MCF 10A (cell line): Measurements from ENCODE around the gene DYNC2I2. TPM values are rescaled to one million over a fixed set of nuclear protein-coding genes. Genes with fewer than 3 reads are reported as not detected.
A peak's percentile ranks its signal among the peaks of the same experiment; 100 is the strongest.
"Not testable (repeated sequence)": the region's sequence is repeated elsewhere in the genome, so short reads cannot be mapped to it uniquely, and the experiment has no call there.

Experiments used
- BruUV-seq: library from RNA; stranded (reverse); fragments of 400-500 nt; replicated peaks from 2 replicates; lab custom pipeline; 2021; lab: Mats Ljungman, UMichigan
- CTCF ChIA-PET: fragments of 300-600 bp; sonication (Branson Sonifier 250); formaldehyde crosslinking; extraction: SDS; loops from one replicate; lab custom pipeline; 2021; ENCODE audit warnings: antibody characterized with exemption, inconsistent platforms; lab: Yijun Ruan, JAX
- POLR2A ChIA-PET: fragments of 300-600, 350-650 bp; sonication (Branson Sonifier 250); formaldehyde crosslinking; extraction: SDS; loops from one replicate; lab custom pipeline; 2020; ENCODE audit warnings: antibody characterized with exemption, inconsistent platforms; lab: Yijun Ruan, JAX
- DNase-seq: peaks from one replicate; pipeline ENCODE4 v3.0.0-alpha.2; 2018; ENCODE audit not compliant: unreplicated experiment
- H3K27ac Mint-ChIP-seq: one replicate; pipeline ENCODE4 v1.8.0; 2022; ENCODE audit warnings: mild to moderate bottlenecking, low read depth, mixed read lengths; ENCODE audit not compliant: unreplicated experiment
- H3K27me3 Mint-ChIP-seq: one replicate; pipeline ENCODE4 v1.8.0; 2022; ENCODE audit warnings: mixed read lengths; ENCODE audit not compliant: insufficient read depth, unreplicated experiment
- H3K36me3 Mint-ChIP-seq: one replicate; pipeline ENCODE4 v1.8.0; 2022; ENCODE audit warnings: mild to moderate bottlenecking, moderate library complexity, mixed read lengths; ENCODE audit not compliant: insufficient read depth, unreplicated experiment
- H3K4me1 Mint-ChIP-seq: one replicate; pipeline ENCODE4 v1.8.0; 2022; ENCODE audit warnings: mixed read lengths; ENCODE audit not compliant: insufficient read depth, unreplicated experiment
- H3K4me3 Mint-ChIP-seq: one replicate; pipeline ENCODE4 v1.8.0; 2022; ENCODE audit warnings: mild to moderate bottlenecking, moderate library complexity, mixed read lengths; ENCODE audit not compliant: unreplicated experiment
- H3K9me3 Mint-ChIP-seq: one replicate; pipeline ENCODE4 v1.8.0; 2022; ENCODE audit warnings: mixed read lengths; ENCODE audit not compliant: unreplicated experiment
- intact Hi-C: fragments of 100-400 bp; cut with micrococcal nuclease; formaldehyde crosslinking; loops from 2 replicates; pipeline ENCODE4 v1.14.1; 2022
- total RNA-seq: library from RNA; stranded (reverse); gene quantifications from 2 replicates; pipeline ENCODE4 v1.2.3, GENCODE V29; 2022
- TF ChIP-seq, protein P1 (sequence below): fragments of 200-600 bp; IDR thresholded peaks from one replicate; pipeline ENCODE4 v1.8.0; 2022; ENCODE audit warnings: antibody characterized with exemption, mild to moderate bottlenecking; ENCODE audit not compliant: unreplicated experiment

The DYNC2I2 gene
- total RNA-seq, 1 experiment from 2014 or later = 43.7 TPM

DNA sequence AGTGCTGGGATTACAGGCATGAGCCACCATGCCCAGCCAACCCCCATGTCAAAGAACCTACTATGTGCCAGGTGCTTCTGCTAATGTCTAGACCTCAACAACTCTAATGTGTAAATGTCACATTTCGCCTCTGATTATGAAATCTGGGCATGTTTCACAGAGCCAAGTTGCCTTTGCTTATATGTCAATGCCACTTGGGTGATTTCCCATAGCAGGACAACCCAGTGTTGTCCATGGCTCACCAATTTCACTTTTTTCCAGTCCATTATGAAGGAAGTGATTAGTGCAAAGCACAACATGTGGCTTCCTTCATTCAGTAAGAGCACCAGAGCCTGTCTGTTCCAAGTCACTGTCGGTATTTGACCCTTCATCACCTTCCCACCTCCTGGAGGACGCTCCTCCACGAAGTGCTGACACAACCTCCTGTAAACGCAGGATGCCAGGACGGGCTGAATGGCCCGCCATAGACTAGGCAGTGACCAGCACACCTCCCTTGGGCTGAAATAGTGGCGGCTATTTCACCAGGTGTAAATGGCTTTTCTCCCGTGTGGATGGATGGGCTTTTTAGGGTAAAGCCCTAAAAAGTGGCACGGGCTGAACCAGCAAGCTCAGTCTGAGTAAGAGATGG is 44.7 kb upstream of the DYNC2I2 start:
- H3K36me3 Mint-ChIP-seq = peaks cover 33% of the 10 kb centered on the region
- H3K4me3 Mint-ChIP-seq = peak overlapping the region; percentile 70
- intact Hi-C loops = no loop called here

GRCh38 chr9:128699096-128699795 is 42.6 kb upstream of the DYNC2I2 start:
- H3K4me1 Mint-ChIP-seq, DNase-seq, BruUV-seq, H3K27ac Mint-ChIP-seq, H3K9me3 Mint-ChIP-seq, intact Hi-C loops, H3K4me3 Mint-ChIP-seq, H3K27me3 Mint-ChIP-seq: not testable (repeated sequence)
- peaks cover 54% of the 10 kb centered on the region for H3K36me3 Mint-ChIP-seq
- ChIA-PET CTCF (interaction anchor here (0.7 kb wide), 1 partner anchor 229 kb away, joined by 4 read pairs; no protein-coding TSS in a partner anchor), POLR2A (interaction anchor here (0.7 to 1.1 kb wide), 3 partner anchors 10 to 399 kb away, joined by 3 read pairs; partner anchors contain the start of gene SET)

More for the DNA sequence above, 44.7 kb upstream of the DYNC2I2 start:
- H3K27me3 Mint-ChIP-seq = no peaks in the 10 kb centered on the region
- H3K4me1 Mint-ChIP-seq = peaks cover 6% of the 10 kb centered on the region
- BruUV-seq = no TSS peak
- ChIA-PET POLR2A (interaction anchor here (0.6 to 1.4 kb wide), 2 partner anchors 11 to 420 kb away, joined by 3 to 6 read pairs; no protein-coding TSS in a partner anchor), CTCF (interaction anchor here (0.6 to 1.2 kb wide), 6 partner anchors 8 to 200 kb away, joined by 3 to 6 read pairs (median 4); no protein-coding TSS in a partner anchor)
- no peaks in the 10 kb centered on the region for H3K9me3 Mint-ChIP-seq
- no peak overlapping the region for H3K27ac Mint-ChIP-seq
- TF ChIP-seq, protein P1, sequence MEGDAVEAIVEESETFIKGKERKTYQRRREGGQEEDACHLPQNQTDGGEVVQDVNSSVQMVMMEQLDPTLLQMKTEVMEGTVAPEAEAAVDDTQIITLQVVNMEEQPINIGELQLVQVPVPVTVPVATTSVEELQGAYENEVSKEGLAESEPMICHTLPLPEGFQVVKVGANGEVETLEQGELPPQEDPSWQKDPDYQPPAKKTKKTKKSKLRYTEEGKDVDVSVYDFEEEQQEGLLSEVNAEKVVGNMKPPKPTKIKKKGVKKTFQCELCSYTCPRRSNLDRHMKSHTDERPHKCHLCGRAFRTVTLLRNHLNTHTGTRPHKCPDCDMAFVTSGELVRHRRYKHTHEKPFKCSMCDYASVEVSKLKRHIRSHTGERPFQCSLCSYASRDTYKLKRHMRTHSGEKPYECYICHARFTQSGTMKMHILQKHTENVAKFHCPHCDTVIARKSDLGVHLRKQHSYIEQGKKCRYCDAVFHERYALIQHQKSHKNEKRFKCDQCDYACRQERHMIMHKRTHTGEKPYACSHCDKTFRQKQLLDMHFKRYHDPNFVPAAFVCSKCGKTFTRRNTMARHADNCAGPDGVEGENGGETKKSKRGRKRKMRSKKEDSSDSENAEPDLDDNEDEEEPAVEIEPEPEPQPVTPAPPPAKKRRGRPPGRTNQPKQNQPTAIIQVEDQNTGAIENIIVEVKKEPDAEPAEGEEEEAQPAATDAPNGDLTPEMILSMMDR = no peak
- no peak for DNase-seq

GRCh38 chr9:128696923-128697707 is 40.5 kb upstream of the DYNC2I2 start:
- POLR2A ChIA-PET = interaction anchor here (0.5 to 2.9 kb wide), 3 partner anchors 8 to 13 kb away, joined by 3 to 11 read pairs (median 4); partner anchors contain the start of gene SET
- CTCF ChIA-PET = interaction anchor here (0.6 to 1.7 kb wide), 3 partner anchors 62 to 307 kb away, joined by 3 to 7 read pairs (median 3); no protein-coding TSS in a partner anchor
- Mint-ChIP-seq H3K27ac (no peak overlapping the region), H3K4me3 (no peak overlapping the region), H3K27me3 (no peaks in the 10 kb centered on the region), H3K9me3 (no peaks in the 10 kb centered on the region), H3K36me3 (peaks cover 75% of the 10 kb centered on the region), H3K4me1 (peaks cover 9% of the 10 kb centered on the region)
- BruUV-seq = no TSS peak
- intact Hi-C loops = no loop called here
- DNase-seq = no peak
- TF ChIP-seq, protein P1 = no peak

DNA sequence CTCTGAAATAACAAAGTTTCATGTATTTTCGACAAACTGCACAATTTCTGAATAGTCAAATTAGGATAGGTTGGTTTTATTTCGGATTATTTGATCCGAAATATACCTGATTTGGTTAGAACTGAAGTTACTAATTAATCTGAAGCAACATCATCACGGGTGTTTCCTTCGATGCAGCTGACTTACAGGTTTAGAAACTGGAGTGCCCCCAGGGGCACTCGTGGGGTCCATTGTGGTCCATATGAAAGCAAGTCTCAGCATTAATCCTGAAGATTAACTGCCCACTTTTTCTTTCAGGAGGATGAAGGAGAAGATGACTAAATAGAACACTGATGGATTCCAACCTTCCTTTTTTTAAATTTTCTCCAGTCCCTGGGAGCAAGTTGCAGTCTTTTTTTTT is 37.7 kb upstream of the DYNC2I2 start:
- no TSS peak for BruUV-seq
- H3K27ac Mint-ChIP-seq = no peak overlapping the region
- TF ChIP-seq, protein P1 = no peak
- ChIA-PET POLR2A (interaction anchor here (3.0 kb wide), 1 partner anchor 10 kb away, joined by 17 read pairs; no protein-coding TSS in a partner anchor), CTCF (interaction anchor here (0.6 kb wide), 1 partner anchor 332 kb away, joined by 3 read pairs; no protein-coding TSS in a partner anchor)
- H3K27me3 Mint-ChIP-seq = no peaks in the 10 kb centered on the region
- no peaks in the 10 kb centered on the region for H3K9me3 Mint-ChIP-seq
- intact Hi-C loops = no loop called here
- peaks cover 16% of the 10 kb centered on the region for H3K4me1 Mint-ChIP-seq
- no peak for DNase-seq
- no peak overlapping the region for H3K4me3 Mint-ChIP-seq
- H3K36me3 Mint-ChIP-seq = peaks cover 88% of the 10 kb centered on the region

DNA sequence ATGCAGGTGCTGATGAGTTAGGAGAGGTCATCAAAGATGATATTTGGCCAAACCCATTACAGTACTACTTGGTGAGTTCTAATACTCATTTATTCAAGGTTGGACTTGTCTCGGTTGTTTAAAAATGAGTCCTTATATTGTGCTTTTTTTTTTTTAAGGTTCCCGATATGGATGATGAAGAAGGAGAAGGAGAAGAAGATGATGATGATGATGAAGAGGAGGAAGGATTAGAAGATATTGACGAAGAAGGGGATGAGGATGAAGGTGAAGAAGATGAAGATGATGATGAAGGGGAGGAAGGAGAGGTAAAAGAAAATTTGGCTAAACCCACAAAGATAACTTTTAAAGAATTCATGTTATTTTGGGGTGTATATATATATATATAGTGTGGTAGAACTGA is 37.1 kb upstream of the DYNC2I2 start:
- H3K36me3 Mint-ChIP-seq = peaks cover 91% of the 10 kb centered on the region
- POLR2A ChIA-PET = interaction anchor here (3.0 kb wide), 1 partner anchor 10 kb away, joined by 17 read pairs; no protein-coding TSS in a partner anchor

More for the DNA sequence above, 37.1 kb upstream of the DYNC2I2 start:
- CTCF ChIA-PET = interaction anchor here (0.6 to 1.0 kb wide), 4 partner anchors 8 to 331 kb away, joined by 3 to 5 read pairs (median 3); partner anchors contain the start of gene PKN3
- H3K27ac Mint-ChIP-seq, BruUV-seq, H3K9me3 Mint-ChIP-seq, DNase-seq, H3K4me3 Mint-ChIP-seq, intact Hi-C loops, H3K27me3 Mint-ChIP-seq: not testable (repeated sequence)
- peaks cover 16% of the 10 kb centered on the region for H3K4me1 Mint-ChIP-seq
